DOHH2 (cell line): ENCODE results near the gene LBH.

ENCODE experiments used
- EZH2phosphoT487 ChIP-seq: fragments of 200-600 bp; sonication (generic); IDR thresholded peaks from 2 replicates; pipeline ENCODE4 v1.6.1; 2017; ENCODE audit warnings: borderline replicate concordance, mild to moderate bottlenecking, antibody characterized with exemption, low read length, moderate library complexity, mixed read lengths
- TF ChIP-seq, protein P1 (sequence below): fragments of 200-600 bp; sonication (generic); IDR thresholded peaks from one replicate; pipeline ENCODE4 v1.5.1; 2014; ENCODE audit warnings: antibody characterized with exemption, mild to moderate bottlenecking, low read depth, low read length; ENCODE audit not compliant: poor library complexity, severe bottlenecking

DNA sequence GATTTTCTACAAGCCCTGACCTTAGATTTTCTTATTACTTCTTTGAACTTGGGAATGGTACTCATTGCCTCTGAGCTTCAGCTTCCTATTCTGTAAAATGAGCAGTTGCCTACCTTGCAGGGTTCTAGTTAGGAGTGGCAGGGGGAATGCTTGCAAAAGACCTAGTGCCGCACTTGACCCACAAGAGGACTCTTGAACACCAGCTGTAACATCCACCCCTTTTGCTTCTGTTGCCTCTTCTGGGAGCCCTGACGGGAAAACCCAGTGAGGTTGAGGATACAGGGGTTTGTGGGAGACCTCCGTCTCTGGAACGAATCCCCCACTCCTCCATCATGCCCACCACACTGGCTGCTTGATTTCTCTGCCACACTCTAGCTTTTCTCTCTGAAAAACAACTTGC is 27.1 kb upstream of the LBH start:
- TF ChIP-seq, protein P1, sequence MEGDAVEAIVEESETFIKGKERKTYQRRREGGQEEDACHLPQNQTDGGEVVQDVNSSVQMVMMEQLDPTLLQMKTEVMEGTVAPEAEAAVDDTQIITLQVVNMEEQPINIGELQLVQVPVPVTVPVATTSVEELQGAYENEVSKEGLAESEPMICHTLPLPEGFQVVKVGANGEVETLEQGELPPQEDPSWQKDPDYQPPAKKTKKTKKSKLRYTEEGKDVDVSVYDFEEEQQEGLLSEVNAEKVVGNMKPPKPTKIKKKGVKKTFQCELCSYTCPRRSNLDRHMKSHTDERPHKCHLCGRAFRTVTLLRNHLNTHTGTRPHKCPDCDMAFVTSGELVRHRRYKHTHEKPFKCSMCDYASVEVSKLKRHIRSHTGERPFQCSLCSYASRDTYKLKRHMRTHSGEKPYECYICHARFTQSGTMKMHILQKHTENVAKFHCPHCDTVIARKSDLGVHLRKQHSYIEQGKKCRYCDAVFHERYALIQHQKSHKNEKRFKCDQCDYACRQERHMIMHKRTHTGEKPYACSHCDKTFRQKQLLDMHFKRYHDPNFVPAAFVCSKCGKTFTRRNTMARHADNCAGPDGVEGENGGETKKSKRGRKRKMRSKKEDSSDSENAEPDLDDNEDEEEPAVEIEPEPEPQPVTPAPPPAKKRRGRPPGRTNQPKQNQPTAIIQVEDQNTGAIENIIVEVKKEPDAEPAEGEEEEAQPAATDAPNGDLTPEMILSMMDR: no peak
- no peak for TF ChIP-seq EZH2phosphoT487
